HG02884 (cell line): ENCODE data around the gene PLEKHM3.

Experiments used
- ATAC-seq: cut with Tn5 transposase; IDR thresholded peaks from one replicate; pipeline ENCODE4 v1.9.1; 2021; ENCODE audit warnings: mild to moderate bottlenecking, moderate library complexity; ENCODE audit not compliant: unreplicated experiment

The PLEKHM3 gene

GRCh38 chr2:207805566-207806226 is 219.6 kb downstream of the PLEKHM3 start:
- ATAC-seq, result no peak

GRCh38 chr2:207802650-207803049 is 222.7 kb downstream of the PLEKHM3 start:
- ATAC-seq, result no peak

GRCh38 chr2:207801259-207801658 is 224.1 kb downstream of the PLEKHM3 start:
- no peak for ATAC-seq

- ATAC-seq, result no peak
Observed at GRCh38 chr2:207796585-207797350, 228.6 kb downstream of the PLEKHM3 start.

- ATAC-seq, result no peak
Observed at GRCh38 chr2:207792244-207792785, 233.0 kb downstream of the PLEKHM3 start.

GRCh38 chr2:207791579-207792243 is 233.6 kb downstream of the PLEKHM3 start:
- no peak for ATAC-seq

- no peak for ATAC-seq
Observed at GRCh38 chr2:207790898-207791297, 234.4 kb downstream of the PLEKHM3 start.

- no peak for ATAC-seq
Observed at GRCh38 chr2:207787800-207788199, 237.5 kb downstream of the PLEKHM3 start.

GRCh38 chr2:207787017-207787416 is 238.3 kb downstream of the PLEKHM3 start:
- ATAC-seq, result no peak

- ATAC-seq, result no peak
Observed at GRCh38 chr2:207784898-207785297, 240.4 kb downstream of the PLEKHM3 start.

GRCh38 chr2:207783514-207783913 is 241.8 kb downstream of the PLEKHM3 start:
- ATAC-seq, result no peak

- ATAC-seq, result no peak
Observed at GRCh38 chr2:207782238-207783030, 242.9 kb downstream of the PLEKHM3 start.

- no peak for ATAC-seq
Observed at GRCh38 chr2:207779523-207779922, 245.8 kb downstream of the PLEKHM3 start.

GRCh38 chr2:207778298-207778882 is 246.9 kb downstream of the PLEKHM3 start:
- no peak for ATAC-seq

GRCh38 chr2:207777124-207777523 is 248.2 kb downstream of the PLEKHM3 start:
- no peak for ATAC-seq

- no peak for ATAC-seq
Observed at GRCh38 chr2:207775473-207775872, 249.9 kb downstream of the PLEKHM3 start.

GRCh38 chr2:207772844-207773205 is 252.5 kb downstream of the PLEKHM3 start:
- ATAC-seq, result no peak

GRCh38 chr2:207772081-207772843 is 253.1 kb downstream of the PLEKHM3 start:
- no peak for ATAC-seq

GRCh38 chr2:207771421-207771820 is 253.9 kb downstream of the PLEKHM3 start:
- ATAC-seq, result no peak
